Melanocyte of skin (primary cell): ENCODE data around the gene TP73. TPM values are rescaled to one million over a fixed set of nuclear protein-coding genes. Genes with fewer than 3 reads are reported as not detected.

Experiments used
- small RNA-seq, 2 donors: library from RNA; depleted of rRNA; stranded (forward); fragments of <200 nt; gene quantifications; one replicate each; pipeline ENCODE3, GENCODE V24; 2012
- total RNA-seq, 2 donors: library from RNA; depleted of rRNA; stranded (reverse); fragments of >200 nt; gene quantifications; 2 replicates each; pipeline ENCODE4 v1.2.3, GENCODE V29; 2012

The TP73 gene
- under 1 TPM in 1 of 2 donors, not detected in 1; under 0.01 TPM for total RNA-seq

GRCh38 chr1:3651930-3652547 is at the start of gene TP73:
TP73 (plus strand) TSS chr1:3652516; CDS start chr1:3682366, 29,850 bp downstream.

GRCh38 chr1:3611170-3612019 is 40.9 kb upstream of the TP73 start, which contains the start of gene MEGF6:
MEGF6 (minus strand) TSS chr1:3611508; CDS start chr1:3611268, 240 bp downstream.

GRCh38 chr1:3624200-3625136 is 27.8 kb upstream of the TP73 start, which contains the start of gene TPRG1L:
TPRG1L (plus strand) TSS chr1:3625015; CDS start chr1:3625073, 58 bp downstream.

GRCh38 chr1:3649342-3650247 is 2.7 kb upstream of the TP73 start, which contains the start of gene WRAP73:
WRAP73 (minus strand) TSS chr1:3650103; CDS start chr1:3649999, 104 bp downstream.

GRCh38 chr1:3752400-3752945 is 100.2 kb downstream of the TP73 start, which contains the start of gene CCDC27:
CCDC27 (plus strand) TSS chr1:3752450; CDS start chr1:3752482, 32 bp downstream.

GRCh38 chr1:3772715-3773571 is 120.6 kb downstream of the TP73 start, which contains the start of gene SMIM1:
SMIM1 (plus strand) TSS chr1:3772749; CDS start chr1:3775374, 2,625 bp downstream.

Small RNAs within 50 kb of the gene (small RNA-seq; reads per million reads assigned to genes)
- 0 reads per million in 2 donors for gene RF02197
- gene RN7SL574P, result 0 to 0.26 reads per million in 2 donors

Other genes with a start within 250 kb of the TP73 start
- gene ARHGEF16, start 197.9 kb upstream of the TP73 start, total RNA-seq, result under 1 TPM in 1 of 2 donors, not detected in 1; under 0.01 TPM
- gene MEGF6, start 41.0 kb upstream of the TP73 start, total RNA-seq, result 1 to 10 TPM in 1 of 2 donors, under 1 TPM in 1; 1.00 to 1.7 TPM
- 10 to 100 TPM; 11.3 to 13.4 TPM for gene TPRG1L, start 27.5 kb upstream of the TP73 start, total RNA-seq
- gene WRAP73, start 2.4 kb upstream of the TP73 start, total RNA-seq, result 10 to 100 TPM in 1 of 2 donors, 1 to 10 TPM in 1; 10.0 to 13.3 TPM
- not detected for gene CCDC27, start 99.9 kb downstream of the TP73 start, total RNA-seq
- 1 to 10 TPM; 1.4 to 3.3 TPM for gene SMIM1, start 120.2 kb downstream of the TP73 start, total RNA-seq
- gene LRRC47, start 144.0 kb downstream of the TP73 start, total RNA-seq, result 10 to 100 TPM; 25.1 to 37.3 TPM
- 10 to 100 TPM; 18.9 to 23.0 TPM for gene CEP104, start 204.7 kb downstream of the TP73 start, total RNA-seq
- gene DFFB, start 205.0 kb downstream of the TP73 start, total RNA-seq, result 10 to 100 TPM; 10.3 to 14.5 TPM
- gene C1orf174, start 247.8 kb downstream of the TP73 start, total RNA-seq, result 10 to 100 TPM; 18.6 to 33.0 TPM